ENCODE results near the gene NFATC3. TPM values are rescaled to one million over a fixed set of nuclear protein-coding genes. Genes with fewer than 3 reads are reported as not detected.
A peak's percentile ranks its signal among the peaks of the same experiment; 100 is the strongest.

Gene NFATC3
- total and polyA plus RNA-seq, 2 of the 8 experiments (the other 6 are each of a cell fraction or from before 2014, with no cell fraction given) = 17.6 to 34.5 TPM

GRCh38 chr16:68244481-68244902 lies 159.3 kb downstream of the NFATC3 start:
- Histone ChIP-seq H2BK12ac (ENCODE audit: low read depth, low read length) (no peak overlapping the region; the same call in 1 of the 2 replicates), H3K14ac (ENCODE audit: insufficient read length) (no peak overlapping the region)
- CTCF ChIA-PET (ENCODE audit: partially characterized antibody) = interaction anchor here (1.0 to 7.6 kb wide), 12 partner anchors 10 to 428 kb away, joined by 3 to 80 read pairs (median 4); partner anchors contain the start of gene SLC7A6
- no peak for TF ChIP-seq ZNF274 (IDR thresholded peaks at IDR 0.05; ENCODE audit: borderline replicate concordance, extremely low read depth, low read length)
- TF ChIP-seq TCF12 (IDR thresholded peaks at IDR 0.05; ENCODE audit: low read depth, low read length) = no peak
- TF ChIP-seq HDAC2 (IDR thresholded peaks at IDR 0.05; ENCODE audit: borderline replicate concordance in 1 of 2, low read depth in 2 of 2, low read length in 2 of 2) = no peak
- no peak for TF ChIP-seq SP1 (IDR thresholded peaks at IDR 0.05; ENCODE audit: low read depth, low read length)
- no peak for TF ChIP-seq CEBPB (IDR thresholded peaks at IDR 0.05; ENCODE audit: low read depth, low read length)
- no peak for TF ChIP-seq EZH2 (IDR thresholded peaks at IDR 0.05; ENCODE audit: low read depth, low read length, severe bottlenecking)
- no peak for TF ChIP-seq GABPA (IDR thresholded peaks at IDR 0.05; ENCODE audit: borderline replicate concordance, insufficient read depth, low read length)
- no peak for TF ChIP-seq GTF2F1 (IDR thresholded peaks at IDR 0.05; ENCODE audit: borderline replicate concordance, low read depth, low read length)
- TF ChIP-seq JUN (IDR thresholded peaks at IDR 0.05; ENCODE audit: low read depth, low read length) = no peak

More at GRCh38 chr16:68244481-68244902, 159.3 kb downstream of the NFATC3 start:
- no peaks in the 10 kb centered on the region for H3K79me2 ChIP-seq (ENCODE audit: control insufficient read depth in 1 of 2, insufficient read depth in 2 of 2, low read length in 2 of 2)
- peak overlapping the region in 1 of 4 experiments; percentile 29; a peak in 2 of 7 replicates for H3K9ac ChIP-seq (replicated peaks in 1 of 4; ENCODE audit: extremely low read depth in 1 of 4, low read depth in 3 of 4, low read length in 3 of 4)
- H3K23ac ChIP-seq (ENCODE audit: insufficient read length) = no peak overlapping the region
- H3K9me3 ChIP-seq (ENCODE audit: insufficient read depth in 2 of 2, low read depth in 1 of 2, low read length in 1 of 2) = no peaks in the 10 kb centered on the region
- no peak overlapping the region for H4K91ac ChIP-seq (replicated peaks; ENCODE audit: insufficient read length, low read length)
- no peak overlapping the region for H2BK120ac ChIP-seq (replicated peaks; ENCODE audit: low read depth, low read length)
- 10% methylated on average over 18 of the region's 20 CpGs; no CpG with 5 or more reads in 1 of the 2 experiments for WGBS, 2 experiments (ENCODE audit: extremely low coverage in 1 of 2, insufficient coverage in 1 of 2, insufficient read length in 1 of 2, insufficient replicate concordance in 2 of 2, low coverage in 1 of 2, low lambda C conversion rate in 2 of 2, missing lambda C conversion rate in 1 of 2)
- H3K27ac ChIP-seq (ENCODE audit: low read depth, low read length) = no peak overlapping the region
- no peaks in the 10 kb centered on the region for H3K36me3 ChIP-seq (ENCODE audit: control insufficient read depth in 2 of 4, insufficient read depth in 4 of 4, low read length in 3 of 4)
- H3K27me3 ChIP-seq (replicated peaks in 1 of 4; ENCODE audit: control insufficient read depth in 3 of 4, extremely low read depth in 1 of 4, insufficient read depth in 3 of 4, low read length in 3 of 4) = peaks cover 0 to 8% (median 5%) of the 10 kb centered on the region in 4 experiments; a peak in 5 of 7 replicates
- peaks cover 0 to 8% (median 4%) of the 10 kb centered on the region in 4 experiments; a peak in 6 of 7 replicates for H3K4me1 ChIP-seq (replicated peaks in 1 of 4; ENCODE audit: control insufficient read depth in 3 of 4, insufficient read depth in 4 of 4, low read length in 3 of 4)
- peaks cover 0 to 1% of the 10 kb centered on the region in 2 experiments for H4K20me1 ChIP-seq (replicated peaks in 1 of 2; ENCODE audit: control insufficient read depth in 1 of 2, insufficient read depth in 2 of 2, low read length in 2 of 2)
- no peak overlapping the region for H2BK5ac ChIP-seq (ENCODE audit: low read depth, low read length)
- no peak overlapping the region for H2BK15ac ChIP-seq (ENCODE audit: low read length)
- DNase-seq (ENCODE audit: low read depth in 1 of 2, low spot score in 2 of 2) (no peak), FAIRE-seq (no peak)
- no peak overlapping the region for H2AFZ ChIP-seq (ENCODE audit: low read length)
- no peak overlapping the region for H3K4ac ChIP-seq (replicated peaks; ENCODE audit: insufficient read length, low read depth, low read length)
- POLR2A ChIA-PET (ENCODE audit: partially characterized antibody) = interaction anchor here (1.0 to 3.6 kb wide), 5 partner anchors 9 to 66 kb away, joined by 3 to 21 read pairs (median 3); partner anchors contain the start of genes ESRP2, PRMT7 and SLC7A6OS
- H3K4me3 ChIP-seq (ENCODE audit: extremely low read depth in 1 of 4, insufficient read depth in 2 of 4, low read depth in 3 of 4, low read length in 4 of 4) = peak overlapping the region; percentile 86 to 94 (median 90)
- H3K18ac ChIP-seq (ENCODE audit: extremely low read depth, low read length) = no peak overlapping the region
- no peak overlapping the region for H3K56ac ChIP-seq (replicated peaks; ENCODE audit: insufficient read length, low read depth, low read length)
- H3K79me1 ChIP-seq (ENCODE audit: low read depth, low read length) = peaks cover 2% of the 10 kb centered on the region; the same call in 1 of the 2 replicates
- peak overlapping the region; percentile 92 to 97 for H3K4me2 ChIP-seq (ENCODE audit: insufficient read depth in 1 of 2, low read depth in 2 of 2, low read length in 2 of 2)
- no peak overlapping the region for H2AK5ac ChIP-seq (ENCODE audit: low read depth, low read length)
- H3K23me2 ChIP-seq (ENCODE audit: low read depth, low read length) = peaks cover 13% of the 10 kb centered on the region; the same call in 1 of the 2 replicates
- H2BK20ac ChIP-seq (ENCODE audit: low read length) = no peak overlapping the region
- H4K5ac ChIP-seq (ENCODE audit: insufficient read length, low read depth, low read length) = no peak overlapping the region
- no peak overlapping the region for H4K8ac ChIP-seq (ENCODE audit: extremely low read depth, insufficient read depth, low read length)

Data from H1 (cell line).